OCI-LY7 (cell line): Measurements from ENCODE around the gene SORBS2. TPM values are rescaled to one million over a fixed set of nuclear protein-coding genes. Genes with fewer than 3 reads are reported as not detected.

ENCODE experiments used
- BruUV-seq: library from RNA; stranded (reverse); fragments of 400-500 nt; replicated peaks from 2 replicates; lab custom pipeline; 2021; lab: Mats Ljungman, UMichigan
- CTCF ChIA-PET: fragments of 300-600 bp; sonication (Branson Sonifier 250); formaldehyde crosslinking; loops from one replicate; lab custom pipeline; 2022; ENCODE audit warnings: antibody characterized with exemption; ENCODE audit not compliant: unreplicated experiment; lab: Charles Lee
- POLR2A ChIA-PET: fragments of 300-600 bp; sonication (Branson Sonifier 250); formaldehyde crosslinking; loops from one replicate; lab custom pipeline; 2022; ENCODE audit warnings: antibody characterized with exemption; lab: Charles Lee
- DNase-seq: peaks from one replicate; pipeline ENCODE4 v3.0.0-alpha.2; 2015; ENCODE audit warnings: low spot score
- H2AFZ ChIP-seq: fragments of 200-600 bp; sonication (generic), shearing (Covaris generic); 2 replicates; pipeline ENCODE4 v1.6.1; 2014; ENCODE audit warnings: mild to moderate bottlenecking, antibody characterized with exemption, low read length, moderate library complexity
- H3K27ac ChIP-seq: fragments of 200-600 bp; sonication (generic); 2 replicates; pipeline ENCODE4 v1.5.1; 2014; ENCODE audit warnings: mixed run types, low read depth, mild to moderate bottlenecking, moderate library complexity, low read length, inconsistent platforms; ENCODE audit not compliant: poor library complexity, severe bottlenecking
- H3K36me3 ChIP-seq: fragments of 200-600 bp; sonication (generic); 2 replicates; pipeline ENCODE4 v1.6.1; 2014; ENCODE audit warnings: mild to moderate bottlenecking, antibody characterized with exemption, low read length, moderate library complexity, mixed read lengths; ENCODE audit not compliant: insufficient read depth
- H3K4me1 ChIP-seq: fragments of 200-600 bp; sonication (generic); 2 replicates; pipeline ENCODE4 v1.5.1; 2014; ENCODE audit warnings: mild to moderate bottlenecking, low read length; ENCODE audit not compliant: insufficient read depth, poor library complexity, severe bottlenecking
- H3K4me2 ChIP-seq: fragments of 200-600 bp; sonication (generic); 2 replicates; pipeline ENCODE4 v1.6.1; 2014; ENCODE audit warnings: mild to moderate bottlenecking, low read length
- H3K4me3 ChIP-seq: fragments of 200-600 bp; sonication (generic); 2 replicates; pipeline ENCODE4 v1.5.1; 2014; ENCODE audit warnings: mild to moderate bottlenecking, low read depth, low read length; ENCODE audit not compliant: poor library complexity, severe bottlenecking
- H3K79me2 ChIP-seq: fragments of 200-600 bp; sonication (generic); 2 replicates; pipeline ENCODE4 v1.6.1; 2016; ENCODE audit warnings: low read depth, mild to moderate bottlenecking, low read length, moderate library complexity, mixed read lengths; ENCODE audit not compliant: insufficient read depth
- H3K9me2 ChIP-seq: fragments of 200-600 bp; sonication (generic); 2 replicates; pipeline ENCODE4 v1.6.1; 2016; ENCODE audit warnings: mild to moderate bottlenecking, low read length, mixed read lengths; ENCODE audit not compliant: insufficient read depth
- H3K9me3 ChIP-seq: fragments of 200-600 bp; sonication (generic); 2 replicates; pipeline ENCODE4 v1.6.1; 2014; ENCODE audit warnings: mild to moderate bottlenecking, mixed run types, low read length, mixed read lengths
- H4K20me1 ChIP-seq: fragments of 200-600 bp; sonication (generic); 2 replicates; pipeline ENCODE4 v1.6.1; 2014; ENCODE audit warnings: mild to moderate bottlenecking, antibody characterized with exemption, low read length, moderate library complexity, mixed read lengths; ENCODE audit not compliant: insufficient read depth
- EZH2phosphoT487 ChIP-seq: fragments of 200-600 bp; sonication (generic); IDR thresholded peaks from 2 replicates; pipeline ENCODE4 v1.6.1; 2018; ENCODE audit warnings: low read depth, borderline replicate concordance, mild to moderate bottlenecking, mixed run types, antibody characterized with exemption, low read length, moderate library complexity, mixed read lengths
- intact Hi-C: fragments of 100-400 bp; cut with micrococcal nuclease; formaldehyde crosslinking; loops from one replicate; pipeline ENCODE4 v1.10.0; 2022; ENCODE audit not compliant: unreplicated experiment
- total RNA-seq, 2 experiments: library from RNA; depleted of rRNA in 1 of 2; stranded (reverse); fragments of >200 nt in 1 of 2; shearing (Covaris generic) in 1 of 2; gene quantifications; 2 replicates each; pipeline ENCODE4 v1.2.3, GENCODE V29; 2014 to 2022
- TF ChIP-seq, protein P1 (sequence below): fragments of 200-600 bp; sonication (generic); conservative IDR thresholded peaks from 2 replicates; pipeline ENCODE4 v1.5.1; 2014; ENCODE audit warnings: mild to moderate bottlenecking, antibody characterized with exemption, low read length, moderate library complexity, mixed read lengths

The SORBS2 gene
- total RNA-seq, 2 experiments from 2014 or later: 33.2 to 43.5 TPM

DNA sequence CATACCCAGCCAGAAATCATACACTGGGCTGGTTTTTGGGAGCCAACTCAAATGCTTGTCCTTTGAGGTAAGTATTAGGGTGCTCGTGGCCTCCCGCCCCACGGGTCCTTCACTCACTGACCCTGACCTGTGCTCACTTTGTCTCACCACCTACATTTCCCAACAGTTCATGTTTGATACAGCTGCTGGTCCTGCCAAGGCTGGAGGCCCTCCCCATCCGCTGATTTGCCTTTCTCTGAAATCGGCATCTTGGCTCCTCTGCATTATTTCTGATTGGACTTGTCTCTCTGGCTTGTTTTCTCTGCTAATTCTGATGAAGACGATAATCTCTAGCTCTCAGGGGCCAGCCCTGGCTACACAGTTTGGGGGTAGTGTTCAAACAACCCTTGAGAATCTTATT lies 70.2 kb downstream of the SORBS2 start:
- intact Hi-C loops: no loop called here
- Histone ChIP-seq H2AFZ (no peak overlapping the region), H3K9me2 (no peaks in the 10 kb centered on the region), H3K4me1 (peaks cover 36% of the 10 kb centered on the region), H3K9me3 (no peaks in the 10 kb centered on the region), H3K79me2 (no peaks in the 10 kb centered on the region), H3K36me3 (no peaks in the 10 kb centered on the region), H4K20me1 (peaks cover 12% of the 10 kb centered on the region), H3K4me2 (no peak overlapping the region), H3K27ac (no peak overlapping the region), H3K4me3 (no peak overlapping the region)
- no peak for TF ChIP-seq EZH2phosphoT487
- TF ChIP-seq, protein P1, sequence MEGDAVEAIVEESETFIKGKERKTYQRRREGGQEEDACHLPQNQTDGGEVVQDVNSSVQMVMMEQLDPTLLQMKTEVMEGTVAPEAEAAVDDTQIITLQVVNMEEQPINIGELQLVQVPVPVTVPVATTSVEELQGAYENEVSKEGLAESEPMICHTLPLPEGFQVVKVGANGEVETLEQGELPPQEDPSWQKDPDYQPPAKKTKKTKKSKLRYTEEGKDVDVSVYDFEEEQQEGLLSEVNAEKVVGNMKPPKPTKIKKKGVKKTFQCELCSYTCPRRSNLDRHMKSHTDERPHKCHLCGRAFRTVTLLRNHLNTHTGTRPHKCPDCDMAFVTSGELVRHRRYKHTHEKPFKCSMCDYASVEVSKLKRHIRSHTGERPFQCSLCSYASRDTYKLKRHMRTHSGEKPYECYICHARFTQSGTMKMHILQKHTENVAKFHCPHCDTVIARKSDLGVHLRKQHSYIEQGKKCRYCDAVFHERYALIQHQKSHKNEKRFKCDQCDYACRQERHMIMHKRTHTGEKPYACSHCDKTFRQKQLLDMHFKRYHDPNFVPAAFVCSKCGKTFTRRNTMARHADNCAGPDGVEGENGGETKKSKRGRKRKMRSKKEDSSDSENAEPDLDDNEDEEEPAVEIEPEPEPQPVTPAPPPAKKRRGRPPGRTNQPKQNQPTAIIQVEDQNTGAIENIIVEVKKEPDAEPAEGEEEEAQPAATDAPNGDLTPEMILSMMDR: no peak
- ChIA-PET CTCF (no interaction called here), POLR2A (interaction anchor here (1.0 to 2.0 kb wide), 2 partner anchors 11 to 68 kb away, joined by 3 to 8 read pairs; no protein-coding TSS in a partner anchor)
- BruUV-seq: no TSS peak
- DNase-seq: no peak

- H3K4me1 ChIP-seq: peaks cover 36% of the 10 kb centered on the region
- peaks cover 12% of the 10 kb centered on the region for H4K20me1 ChIP-seq
- no peak overlapping the region for H2AFZ ChIP-seq
- peak overlapping the region; percentile 44 for H3K4me2 ChIP-seq
- H3K36me3 ChIP-seq: no peaks in the 10 kb centered on the region
- no peaks in the 10 kb centered on the region for H3K9me2 ChIP-seq
- ChIA-PET POLR2A (interaction anchor here (2.3 kb wide), 1 partner anchor 10 kb away, joined by 8 read pairs; no protein-coding TSS in a partner anchor), CTCF (no interaction called here)
- no TSS peak for BruUV-seq
- no peaks in the 10 kb centered on the region for H3K9me3 ChIP-seq
- intact Hi-C loops: no loop called here
- H3K79me2 ChIP-seq: no peaks in the 10 kb centered on the region
- no peak overlapping the region for H3K4me3 ChIP-seq
- no peak overlapping the region for H3K27ac ChIP-seq
- DNase-seq: peak; percentile 16
- TF ChIP-seq EZH2phosphoT487: no peak
- TF ChIP-seq, protein P1: no peak
These were observed 71.5 kb downstream of the SORBS2 start for GRCh38 chr4:185740471-185740873.

- Histone ChIP-seq H3K4me1 (peaks cover 37% of the 10 kb centered on the region), H3K36me3 (no peaks in the 10 kb centered on the region), H4K20me1 (peaks cover 12% of the 10 kb centered on the region), H3K9me3 (no peaks in the 10 kb centered on the region), H3K27ac (no peak overlapping the region), H3K4me3 (no peak overlapping the region), H2AFZ (no peak overlapping the region), H3K9me2 (no peaks in the 10 kb centered on the region), H3K79me2 (no peaks in the 10 kb centered on the region), H3K4me2 (peak overlapping the region; percentile 24)
- ChIA-PET CTCF (no interaction called here), POLR2A (interaction anchor here (0.6 to 2.3 kb wide), 3 partner anchors 8 to 1074 kb away, joined by 3 to 8 read pairs (median 3); no protein-coding TSS in a partner anchor)
- intact Hi-C loops: no loop called here
- TF ChIP-seq EZH2phosphoT487: no peak
- TF ChIP-seq, protein P1: no peak
- BruUV-seq: no TSS peak
- DNase-seq: peak; percentile 24
These were observed 73.2 kb downstream of the SORBS2 start for GRCh38 chr4:185738820-185739219.
